HCT116 (cell line): ENCODE data around the gene LIN7A. TPM values are rescaled to one million over a fixed set of nuclear protein-coding genes. Genes with fewer than 3 reads are reported as not detected.
A peak's percentile ranks its signal among the peaks of the same experiment; 100 is the strongest.

Experiments used
- ATAC-seq: fragments of 200-7000 bp; cut with Tn5 transposase; 2 replicates; pipeline ENCODE4 v1.9.1; 2020; ENCODE audit warnings: mild to moderate bottlenecking, moderate library complexity
- BruUV-seq: library from RNA; stranded (reverse); fragments of 400-500 nt; replicated peaks from 2 replicates; lab custom pipeline; 2021; lab: Mats Ljungman, UMichigan
- CTCF ChIA-PET: fragments of 300-600 bp; sonication (Branson Sonifier 250); formaldehyde crosslinking; loops from one replicate; lab custom pipeline; 2021; ENCODE audit warnings: antibody characterized with exemption; lab: Charles Lee
- POLR2A ChIA-PET: fragments of 300-600, 350-600 bp; sonication (Branson Sonifier 250); formaldehyde crosslinking; loops from one replicate; lab custom pipeline; 2021; ENCODE audit warnings: antibody characterized with exemption; lab: Charles Lee
- RAD21 ChIA-PET, 2 experiments: fragments of 300-600 bp; sonication (Branson Sonifier 250); formaldehyde crosslinking; loops; one replicate each; lab custom pipeline; 2023; ENCODE audit warnings: low total read pairs in 2 of 2; ENCODE audit not compliant: uncharacterized antibody in 2 of 2, unreplicated experiment in 2 of 2, low non-redundant PET in 1 of 2; lab: Charles Lee
- DNase-seq: peaks from one replicate; pipeline ENCODE4 v3.0.0-alpha.2; 2010; ENCODE audit warnings: low read depth, low spot score
- H2AFZ ChIP-seq: fragments of 200-600 bp; shearing (Covaris generic), sonication (generic); 2 replicates; pipeline ENCODE4 v1.6.1; 2017; ENCODE audit warnings: low read depth, mixed run types, mixed read lengths, antibody characterized with exemption, low read length; ENCODE audit not compliant: poor library complexity, severe bottlenecking
- H3K27ac ChIP-seq: 2 replicates; pipeline ENCODE4 v1.5.1; 2012; ENCODE audit warnings: low read depth, low read length
- H3K27me3 ChIP-seq: fragments of 200-600 bp; sonication (generic); 2 replicates; pipeline ENCODE4 v1.6.1; 2016; ENCODE audit warnings: mixed run types, low read length, mixed read lengths; ENCODE audit not compliant: insufficient read depth
- H3K36me3 ChIP-seq, 2 experiments: fragments of 200-500 bp in 1 of 2; fragments of 200-600 bp in 1 of 2; sonication (Bioruptor generic) in 1 of 2; sonication (generic) in 1 of 2; 2 replicates each; pipeline versions ENCODE4 v1.5.1 to v1.6.1; 2014 to 2016; ENCODE audit warnings: low read length in 2 of 2, inconsistent platforms in 1 of 2, mixed read lengths in 1 of 2, mixed run types in 1 of 2; ENCODE audit not compliant: insufficient read depth in 2 of 2, control insufficient read depth in 1 of 2
- H3K4me1 ChIP-seq, 2 experiments: fragments of 200-600 bp in 1 of 2; sonication (generic) in 1 of 2; 2 replicates each; pipeline versions ENCODE4 v1.5.1 to v1.6.1; 2012 to 2017; ENCODE audit warnings: low read length in 2 of 2, inconsistent platforms in 1 of 2, mild to moderate bottlenecking in 1 of 2, mixed read lengths in 1 of 2, mixed run types in 1 of 2, moderate library complexity in 1 of 2; ENCODE audit not compliant: insufficient read depth in 2 of 2, control insufficient read depth in 1 of 2
- H3K4me2 ChIP-seq: fragments of 200-600 bp; sonication (generic); 2 replicates; pipeline ENCODE4 v1.6.1; 2017; ENCODE audit warnings: mixed run types, low read length, mixed read lengths
- H3K4me3 ChIP-seq, 2 experiments: fragments of 200-600 bp in 1 of 2; sonication (generic) in 1 of 2; replicated peaks in 1 of 2; 2 replicates each; pipeline ENCODE4 v1.5.1; 2011 to 2016; ENCODE audit warnings: low read length in 2 of 2, control low read depth in 1 of 2, low read depth in 1 of 2, mild to moderate bottlenecking in 1 of 2, mixed read lengths in 1 of 2, mixed run types in 1 of 2
- H3K79me2 ChIP-seq: fragments of 200-600 bp; sonication (generic); 2 replicates; pipeline ENCODE4 v1.6.1; 2017; ENCODE audit warnings: mild to moderate bottlenecking, mixed run types, low read length, moderate library complexity, mixed read lengths; ENCODE audit not compliant: insufficient read depth
- H3K9ac ChIP-seq: fragments of 200-600 bp; sonication (generic); 2 replicates; pipeline ENCODE4 v1.6.1; 2016; ENCODE audit warnings: low read length, mixed read lengths
- H3K9me2 ChIP-seq: fragments of 200-600 bp; sonication (generic), shearing (Covaris generic); 2 replicates; pipeline ENCODE4 v1.6.1; 2017; ENCODE audit warnings: mixed run types, mild to moderate bottlenecking, moderate library complexity; ENCODE audit not compliant: insufficient read depth
- H3K9me3 ChIP-seq, 2 experiments: fragments of 200-500 bp in 1 of 2; fragments of 200-600 bp in 1 of 2; sonication (Bioruptor generic) in 1 of 2; sonication (generic) in 1 of 2; 2 replicates each; pipeline ENCODE4 v1.6.1; 2014 to 2017; ENCODE audit warnings: low read length in 2 of 2, mixed read lengths in 2 of 2, inconsistent platforms in 1 of 2, low read depth in 1 of 2, mild to moderate bottlenecking in 1 of 2, mixed run types in 1 of 2, moderate library complexity in 1 of 2; ENCODE audit not compliant: control insufficient read depth in 1 of 2, insufficient read depth in 1 of 2
- H4K20me1 ChIP-seq: fragments of 200-600 bp; sonication (generic), shearing (Covaris generic); 2 replicates; pipeline ENCODE4 v1.6.1; 2017; ENCODE audit warnings: mixed run types, mild to moderate bottlenecking, moderate library complexity; ENCODE audit not compliant: insufficient read depth
- CTCF ChIP-seq, 3 experiments: fragments of 200-600 bp in 1 of 3; sonication (generic) in 1 of 3; IDR thresholded peaks in 2 of 3; conservative IDR thresholded peaks in 1 of 3; 2 replicates each; pipeline ENCODE4 v1.5.1; 2012 to 2017; ENCODE audit warnings: low read depth in 2 of 3, low read length in 2 of 3, antibody characterized with exemption in 1 of 3, borderline replicate concordance in 1 of 3, control low read depth in 1 of 3, mild to moderate bottlenecking in 1 of 3, mixed read lengths in 1 of 3, mixed run types in 1 of 3, moderate library complexity in 1 of 3; ENCODE audit not compliant: insufficient read depth in 1 of 3
- ELF1 ChIP-seq: IDR thresholded peaks from 2 replicates; pipeline ENCODE4 v1.6.1; 2012; ENCODE audit warnings: low read depth, borderline replicate concordance
- JUND ChIP-seq: IDR thresholded peaks from 2 replicates; pipeline ENCODE4 v1.6.1; 2012
- MAX ChIP-seq: IDR thresholded peaks from 2 replicates; pipeline ENCODE4 v1.6.1; 2012
- RAD21 ChIP-seq: IDR thresholded peaks from 2 replicates; pipeline ENCODE4 v1.6.1; 2012; ENCODE audit warnings: low read depth, mild to moderate bottlenecking
- REST ChIP-seq: IDR thresholded peaks from 2 replicates; pipeline ENCODE4 v1.6.1; 2012; ENCODE audit warnings: low read depth
- SP1 ChIP-seq: IDR thresholded peaks from 2 replicates; pipeline ENCODE4 v1.6.1; 2012; ENCODE audit warnings: low read depth
- ZBTB33 ChIP-seq: IDR thresholded peaks from 2 replicates; pipeline ENCODE4 v1.6.1; 2011; ENCODE audit warnings: mild to moderate bottlenecking, low read length, moderate library complexity; ENCODE audit not compliant: insufficient replicate concordance; ENCODE audit errors: extremely low read depth
- ZFX ChIP-seq: fragments of 450-650 bp; IDR thresholded peaks from 2 replicates; pipeline ENCODE4 v1.6.1; 2017
- intact Hi-C: fragments of 100-400 bp; cut with micrococcal nuclease; formaldehyde crosslinking; loops from 2 replicates; pipeline ENCODE4 v1.10.0; 2022
- total RNA-seq: library from RNA; stranded (reverse); gene quantifications from one replicate; pipeline ENCODE4 v1.2.1, GENCODE V29; 2021; ENCODE audit not compliant: unreplicated experiment

Gene LIN7A
- total RNA-seq, 1 experiment from 2014 or later = 1.5 TPM

GRCh38 chr12:80952443-80952842 is 14.7 kb upstream of the LIN7A start:
- POLR2A ChIA-PET = no interaction called here
- H3K79me2 ChIP-seq = no peaks in the 10 kb centered on the region
- no peaks in the 10 kb centered on the region for H3K27me3 ChIP-seq
- H3K9ac ChIP-seq = no peak overlapping the region
- H4K20me1 ChIP-seq = no peaks in the 10 kb centered on the region
- intact Hi-C loops = no loop called here
- H2AFZ ChIP-seq = no peak overlapping the region
- no peak overlapping the region for H3K27ac ChIP-seq
- no peak for TF ChIP-seq ELF1
- TF ChIP-seq ZFX = no peak
- no peak for TF ChIP-seq MAX
- TF ChIP-seq ZBTB33 = no peak
- TF ChIP-seq JUND = no peak
- H3K9me2 ChIP-seq = no peaks in the 10 kb centered on the region
- RAD21 ChIA-PET = no interaction called here
- BruUV-seq = no TSS peak
- DNase-seq (no peak), ATAC-seq (no peak)
- no peaks in the 10 kb centered on the region for H3K9me3 ChIP-seq
- H3K4me3 ChIP-seq = no peak overlapping the region
- CTCF ChIA-PET = no interaction called here
- no peaks in the 10 kb centered on the region for H3K4me1 ChIP-seq
- no peak overlapping the region for H3K4me2 ChIP-seq
- no peaks in the 10 kb centered on the region for H3K36me3 ChIP-seq

- no peaks in the 10 kb centered on the region for H3K79me2 ChIP-seq
- no peaks in the 10 kb centered on the region for H3K9me2 ChIP-seq
- no peaks in the 10 kb centered on the region for H3K27me3 ChIP-seq
- no peaks in the 10 kb centered on the region for H3K4me1 ChIP-seq
- DNase-seq = no peak
- intact Hi-C loops = loop anchor here (10.0 kb wide), 1 partner anchor 472 kb away; no protein-coding TSS in a partner anchor
- TF ChIP-seq SP1 = no peak
- no peak for TF ChIP-seq REST
- peak; percentile 30; the same call in 1 of the 2 replicates for TF ChIP-seq RAD21
- TF ChIP-seq CTCF (IDR thresholded peaks at IDR 0.05 in 2 of 3, conservative IDR thresholded peaks at IDR 0.05 in 1 of 3; ENCODE audit: borderline replicate concordance in 1 of 3, insufficient read depth in 1 of 3, low read depth in 2 of 3, low read length in 2 of 3) = peak in 1 of 3 experiments; percentile 18; a peak in 3 of 6 replicates
- ChIA-PET CTCF (interaction anchor here (0.8 to 1.0 kb wide), 2 partner anchors 9 to 314 kb away, joined by 3 read pairs; no protein-coding TSS in a partner anchor), RAD21 (interaction anchor here in 1 of 2 experiments (0.5 kb wide), 1 partner anchor 1486 kb away, joined by 4 read pairs; no protein-coding TSS in a partner anchor), POLR2A (no interaction called here)
- H3K9me3 ChIP-seq = no peaks in the 10 kb centered on the region
- no peak overlapping the region for H3K4me3 ChIP-seq
- H3K9ac ChIP-seq = no peak overlapping the region
- no peak overlapping the region for H3K4me2 ChIP-seq
- H3K36me3 ChIP-seq = no peaks in the 10 kb centered on the region
- H4K20me1 ChIP-seq = no peaks in the 10 kb centered on the region
- H3K27ac ChIP-seq = no peak overlapping the region
- no TSS peak for BruUV-seq
- ATAC-seq = no peak
- no peak overlapping the region for H2AFZ ChIP-seq
Measured at GRCh38 chr12:80946591-80946990, 8.9 kb upstream of the LIN7A start.
